Aorta (tissue), 5 donors: ENCODE measurements around the gene CCDC33. TPM values are rescaled to one million over a fixed set of nuclear protein-coding genes. Genes with fewer than 3 reads are reported as not detected.

Experiments used
- ATAC-seq: fragments of 200-7000 bp; cut with Tn5 transposase; one replicate; pipeline ENCODE4 v1.9.1; 2022; ENCODE audit warnings: moderate library complexity; ENCODE audit not compliant: low FRiP score
- DNase-seq, 2 donors: peaks; one replicate each; pipeline ENCODE4 v3.0.0-alpha.2; 2020
- H3K27ac ChIP-seq, 2 donors: one replicate each; pipeline ENCODE4 v1.5.1; 2013; ENCODE audit warnings: low read length in 2 of 2, mild to moderate bottlenecking in 2 of 2, moderate library complexity in 2 of 2, control low read depth in 1 of 2, inconsistent platforms in 1 of 2, low read depth in 1 of 2
- H3K27me3 ChIP-seq, 2 donors: one replicate each; pipeline ENCODE4 v1.6.1; 2013; ENCODE audit warnings: control low read depth in 1 of 2, low read length in 1 of 2, mild to moderate bottlenecking in 1 of 2, moderate library complexity in 1 of 2; ENCODE audit not compliant: insufficient read depth in 2 of 2, control insufficient read depth in 1 of 2
- H3K36me3 ChIP-seq, 2 donors: one replicate each; pipeline ENCODE4 v1.6.1; 2013; ENCODE audit warnings: control low read depth in 1 of 2, low read length in 1 of 2, mild to moderate bottlenecking in 1 of 2; ENCODE audit not compliant: insufficient read depth in 2 of 2, control insufficient read depth in 1 of 2
- H3K4me1 ChIP-seq, 2 donors: one replicate each; pipeline ENCODE4 v1.6.1; 2013; ENCODE audit warnings: low read length in 2 of 2, control low read depth in 1 of 2, mild to moderate bottlenecking in 1 of 2, moderate library complexity in 1 of 2; ENCODE audit not compliant: insufficient read depth in 2 of 2, control insufficient read depth in 1 of 2
- H3K4me3 ChIP-seq, 2 donors: one replicate each; pipeline ENCODE4 v1.5.1; 2013; ENCODE audit warnings: low read length in 2 of 2, control low read depth in 1 of 2, mild to moderate bottlenecking in 1 of 2
- H3K9me3 ChIP-seq: one replicate; pipeline ENCODE4 v1.6.1; 2013; ENCODE audit warnings: mild to moderate bottlenecking, low read length; ENCODE audit not compliant: control insufficient read depth
- WGBS, 2 donors: extraction: QIAGEN DNeasy Blood & Tissue Kit; methylation state at CpG; one replicate each; pipeline ENCODE4 v1.1.7; 2013; 5-methylcytosine and 5-hydroxymethylcytosine counted together
- intact Hi-C, 2 donors: fragments of 100-400 bp; cut with DNase I; formaldehyde crosslinking; loops; one replicate each; pipeline versions ENCODE4 v1.14.2 to v1.15.0; 2022
- polyA plus RNA-seq, 2 donors: library from polyadenylated mRNA; stranded (reverse); fragments of 200-250 nt; gene quantifications; one replicate each; pipeline ENCODE4 v1.2.3, GENCODE V29; 2013
- total RNA-seq, 2 donors: library from RNA; stranded (reverse); fragmentation: NEBNext Ultra II Directional; extraction: Animal tissue kit (Norgen Biotek cat#: 25700); gene quantifications; one replicate each; pipeline ENCODE4 v1.2.1, GENCODE V29; 2021
- donor health status: healthy with polysubstance abuse.
- donor health status: Bipolar disorder and iron deficiency.
- donor health status: DM: no; HTN: no; CAD: no.
- donor health status: DM: no; HTN: no; CAD: no.
- donor health status: DM: yes; HTN: yes; CAD: no.

The CCDC33 gene
- total and polyA plus RNA-seq, 4 donors: not detected

GRCh38 chr15:74275957-74276356, 39.8 kb downstream of the CCDC33 start:
- Histone ChIP-seq H3K36me3 (no peaks in the 10 kb centered on the region), H3K9me3 (no peaks in the 10 kb centered on the region), H3K4me1 (no peaks in the 10 kb centered on the region), H3K27ac (no peak overlapping the region), H3K27me3 (no peaks in the 10 kb centered on the region), H3K4me3 (no peak overlapping the region)
- intact Hi-C loops: no loop called here
- no peak for ATAC-seq
- DNase-seq: no peak
- 91 to 96% methylated on average over 4 to 6 of the region's 6 CpGs for WGBS, 2 donors

DNA sequence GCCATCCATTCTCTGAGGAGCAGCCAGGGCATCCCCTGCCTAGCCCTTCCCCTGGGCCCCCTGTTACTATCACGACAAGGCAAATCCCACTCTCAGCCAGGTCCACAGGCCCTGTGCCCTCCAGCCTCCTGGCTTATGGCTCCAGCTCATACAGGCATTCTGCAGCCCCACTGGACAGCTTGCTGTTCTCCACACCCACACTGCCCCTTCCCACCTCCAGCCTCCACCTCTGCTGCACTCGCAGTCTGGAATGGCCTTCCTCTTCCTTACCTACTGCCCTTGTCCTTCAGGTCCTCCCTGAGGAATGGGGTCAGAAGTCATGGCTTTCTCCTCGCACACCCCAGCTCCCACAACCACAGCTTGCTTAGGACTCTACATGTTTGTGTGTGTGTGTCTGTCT, 40.4 kb downstream of the CCDC33 start:
- DNase-seq (no peak), ATAC-seq (no peak)
- no peaks in the 10 kb centered on the region for H3K4me1 ChIP-seq
- H3K9me3 ChIP-seq: no peaks in the 10 kb centered on the region
- H3K4me3 ChIP-seq: no peak overlapping the region
- WGBS, 2 donors: 89 to 94% methylated on average over 3 of the region's 3 CpGs
- no peaks in the 10 kb centered on the region for H3K27me3 ChIP-seq
- no peaks in the 10 kb centered on the region for H3K36me3 ChIP-seq
- H3K27ac ChIP-seq: no peak overlapping the region
- intact Hi-C loops: no loop called here

GRCh38 chr15:74277242-74277810, 41.2 kb downstream of the CCDC33 start:
- Histone ChIP-seq H3K4me1 (no peaks in the 10 kb centered on the region), H3K27me3 (no peaks in the 10 kb centered on the region)
- 71 to 74% methylated on average over 8 of the region's 8 CpGs for WGBS, 2 donors

GRCh38 chr15:74278207-74278606, 42.1 kb downstream of the CCDC33 start:
- 75 to 76% methylated on average over 8 of the region's 8 CpGs for WGBS, 2 donors
- Histone ChIP-seq H3K27ac (no peak overlapping the region), H3K27me3 (no peaks in the 10 kb centered on the region), H3K36me3 (no peaks in the 10 kb centered on the region), H3K9me3 (no peaks in the 10 kb centered on the region), H3K4me1 (no peaks in the 10 kb centered on the region), H3K4me3 (no peak overlapping the region)
- ATAC-seq (no peak), DNase-seq (no peak)
- intact Hi-C loops: no loop called here

More at GRCh38 chr15:74277242-74277810, 41.2 kb downstream of the CCDC33 start:
- DNase-seq: no peak
- no peaks in the 10 kb centered on the region for H3K36me3 ChIP-seq
- no peaks in the 10 kb centered on the region for H3K9me3 ChIP-seq
- no peak for ATAC-seq
- intact Hi-C loops: no loop called here
- no peak overlapping the region for H3K4me3 ChIP-seq
- H3K27ac ChIP-seq: no peak overlapping the region

DNA sequence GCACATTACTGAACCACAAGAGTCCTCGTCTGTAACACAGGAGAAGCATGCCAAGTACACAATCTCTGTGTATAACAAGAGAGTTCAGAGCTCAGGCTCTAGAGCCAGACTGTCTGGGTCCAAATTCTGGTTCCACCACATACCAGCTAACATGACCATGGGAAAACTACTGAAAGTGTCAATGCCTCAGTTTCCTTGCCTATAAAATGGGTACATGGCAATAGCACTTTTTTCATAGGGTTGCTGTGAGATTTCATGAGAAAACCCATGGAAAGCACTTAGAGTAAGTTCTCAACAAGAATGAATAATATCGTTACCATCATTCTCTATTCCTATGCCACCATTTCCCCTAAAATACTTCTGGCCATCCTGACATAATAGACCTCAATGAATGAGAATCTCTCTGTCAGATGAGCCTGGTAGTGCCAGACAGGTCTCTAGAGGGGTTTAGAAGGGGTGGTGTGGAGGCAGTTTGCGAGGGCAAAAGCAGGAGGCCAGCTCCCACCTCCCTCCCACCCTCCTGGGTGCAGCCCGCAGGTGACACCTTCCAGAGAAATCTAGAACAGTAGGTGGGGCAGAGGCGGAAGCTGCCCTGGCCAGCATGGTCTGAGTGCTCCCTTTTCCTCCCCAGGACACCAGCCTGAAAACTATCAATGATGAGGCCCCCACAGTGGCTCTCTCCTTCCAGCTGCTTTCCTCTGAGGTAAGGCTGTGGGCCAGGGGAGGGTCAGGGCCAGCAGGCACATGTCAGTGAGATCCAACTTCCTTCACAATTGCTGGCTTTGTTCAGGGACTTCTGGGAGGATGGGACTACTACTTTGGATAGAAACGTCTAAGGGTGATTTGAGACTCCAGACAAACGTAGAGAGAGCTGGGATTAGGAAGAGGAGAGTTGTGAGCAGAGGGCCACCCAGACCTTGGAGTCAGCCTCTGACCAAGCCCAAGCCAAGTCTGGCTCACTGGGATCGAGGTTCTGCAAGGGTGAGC, 45.3 kb downstream of the CCDC33 start:
- no peaks in the 10 kb centered on the region for H3K36me3 ChIP-seq
- WGBS, 2 donors: 72 to 73% methylated on average over 8 of the region's 8 CpGs
- H3K4me3 ChIP-seq: no peak overlapping the region
- DNase-seq: no peak
- ATAC-seq: no peak
- intact Hi-C loops: no loop called here
- H3K27me3 ChIP-seq: no peaks in the 10 kb centered on the region
- no peak overlapping the region for H3K27ac ChIP-seq
- H3K9me3 ChIP-seq: no peaks in the 10 kb centered on the region
- H3K4me1 ChIP-seq: no peaks in the 10 kb centered on the region

GRCh38 chr15:74283368-74283767, 47.2 kb downstream of the CCDC33 start:
- WGBS, 2 donors: 33 to 44% methylated on average over 7 of the region's 7 CpGs
- Histone ChIP-seq H3K9me3 (no peaks in the 10 kb centered on the region), H3K27me3 (no peaks in the 10 kb centered on the region), H3K27ac (no peak overlapping the region), H3K4me1 (no peaks in the 10 kb centered on the region), H3K36me3 (no peaks in the 10 kb centered on the region), H3K4me3 (no peak overlapping the region)
- intact Hi-C loops: no loop called here
- ATAC-seq (no peak), DNase-seq (no peak)

- Histone ChIP-seq H3K36me3 (no peaks in the 10 kb centered on the region), H3K27ac (no peak overlapping the region), H3K27me3 (no peaks in the 10 kb centered on the region), H3K4me3 (no peak overlapping the region), H3K4me1 (no peaks in the 10 kb centered on the region), H3K9me3 (no peaks in the 10 kb centered on the region)
- DNase-seq: no peak
- intact Hi-C loops: no loop called here
- ATAC-seq: no peak
These were observed 53.5 kb downstream of the CCDC33 start for GRCh38 chr15:74289671-74290070.

DNA sequence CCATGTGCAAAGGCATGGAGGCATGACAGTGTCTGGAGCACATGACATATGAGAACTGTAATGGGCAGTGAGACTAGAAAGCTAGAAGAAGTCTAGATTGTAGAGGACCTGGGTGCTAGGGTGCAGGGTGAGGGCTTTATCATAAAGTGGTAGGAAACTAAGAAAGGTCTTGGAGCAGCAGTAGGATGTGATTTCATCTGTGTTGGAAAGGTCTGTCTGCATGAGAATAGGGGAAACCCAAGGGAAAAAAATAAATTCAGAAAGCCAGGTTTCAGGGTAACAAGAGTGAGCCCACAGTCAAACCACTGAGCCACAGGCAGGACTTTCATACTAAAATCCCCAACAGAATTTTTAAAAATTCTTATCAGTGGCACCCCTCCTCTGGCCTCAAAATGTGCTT, 54.5 kb downstream of the CCDC33 start:
- Histone ChIP-seq H3K4me3 (no peak overlapping the region), H3K36me3 (no peaks in the 10 kb centered on the region), H3K9me3 (no peaks in the 10 kb centered on the region), H3K4me1 (no peaks in the 10 kb centered on the region), H3K27ac (no peak overlapping the region), H3K27me3 (no peaks in the 10 kb centered on the region)
- intact Hi-C loops: no loop called here
- DNase-seq: no peak
- no peak for ATAC-seq
